HepG2 (cell line): ENCODE results near the gene DHX8. TPM values are rescaled to one million over a fixed set of nuclear protein-coding genes. Genes with fewer than 3 reads are reported as not detected.

Experiments used
- ATF1 ChIP-seq: IDR thresholded peaks from 2 replicates; pipeline ENCODE4 v1.6.1; 2016; ENCODE audit warnings: mild to moderate bottlenecking, control low read depth
- ATF7-NPFF ChIP-seq: sonication (generic); formaldehyde crosslinking; IDR thresholded peaks from 2 replicates; pipeline ENCODE4 v1.8.1; 2023; ENCODE audit warnings: mild to moderate bottlenecking, low read depth, missing genetic modification reagents, moderate library complexity
- BORCS8-MEF2B ChIP-seq: sonication (generic); formaldehyde crosslinking; IDR thresholded peaks from 2 replicates; pipeline ENCODE4 v1.8.0; 2022; ENCODE audit warnings: mild to moderate bottlenecking, missing genetic modification reagents
- KDM6A ChIP-seq: IDR thresholded peaks from 2 replicates; pipeline ENCODE4 v1.6.1; 2016; ENCODE audit warnings: low read depth
- KLF11 ChIP-seq: IDR thresholded peaks from 2 replicates; pipeline ENCODE4 v1.6.1; 2016; ENCODE audit warnings: missing compliant biosample characterization
- RAD21 ChIP-seq: fragments of 450-650 bp; formaldehyde crosslinking; IDR thresholded peaks from 2 replicates; pipeline ENCODE4 v1.5.0; 2020; ENCODE audit warnings: mild to moderate bottlenecking
- RFXAP ChIP-seq: sonication (generic); formaldehyde crosslinking; IDR thresholded peaks from 2 replicates; pipeline ENCODE4 v1.4.0; 2020; ENCODE audit warnings: missing genetic modification reagents, borderline replicate concordance
- YY1 ChIP-seq: IDR thresholded peaks from 2 replicates; pipeline ENCODE4 v1.6.1; 2011; ENCODE audit warnings: low read length, low read depth, moderate library complexity, mild to moderate bottlenecking; ENCODE audit not compliant: insufficient read depth, insufficient replicate concordance
- ZFX ChIP-seq: sonication (generic); formaldehyde crosslinking; IDR thresholded peaks from 2 replicates; pipeline ENCODE4 v1.4.0; 2020; ENCODE audit warnings: mild to moderate bottlenecking, low read depth, missing genetic modification reagents, moderate library complexity
- ZKSCAN8 ChIP-seq: IDR thresholded peaks from 2 replicates; pipeline ENCODE4 v1.6.1; 2016; ENCODE audit warnings: borderline replicate concordance, missing genetic modification reagents, missing compliant biosample characterization
- ZNF430 ChIP-seq: sonication (generic); formaldehyde crosslinking; IDR thresholded peaks from 2 replicates; pipeline ENCODE4 v1.9.0; 2021; ENCODE audit warnings: mild to moderate bottlenecking, missing genetic modification reagents
- ZNF556 ChIP-seq: sonication (generic); formaldehyde crosslinking; IDR thresholded peaks from 2 replicates; pipeline ENCODE4 v1.4.0; 2020; ENCODE audit warnings: mild to moderate bottlenecking, missing genetic modification reagents, borderline replicate concordance
- ZNF644 ChIP-seq: IDR thresholded peaks from 2 replicates; pipeline ENCODE4 v1.6.1; 2016; ENCODE audit warnings: low read depth
- ZNF703 ChIP-seq: sonication (generic); formaldehyde crosslinking; IDR thresholded peaks from 2 replicates; pipeline ENCODE4 v1.5.1; 2020; ENCODE audit warnings: missing genetic modification reagents, mild to moderate bottlenecking, moderate library complexity, borderline replicate concordance
- polyA plus RNA-seq, 8 experiments: library from polyadenylated mRNA; depleted of rRNA in 3 of 8; stranded (reverse) in 7 of 8; unstranded in 1 of 8; fragments of >200 nt; fragmentation: Illumina TruSeq in 4 of 8; extraction: Trizol in 4 of 8; gene quantifications; 2 replicates each; pipeline versions ENCODE4 v1.2.1 to v1.2.3, GENCODE V29; 2011 to 2016; ENCODE audit warnings: low read depth in 4 of 8, missing spikeins in 1 of 8, mixed read lengths in 1 of 8; ENCODE audit not compliant: insufficient read depth in 1 of 8
- total RNA-seq, 5 experiments: library from RNA; depleted of rRNA; stranded (reverse); fragments of >200 nt; fragmentation: Illumina TruSeq; extraction: Trizol; gene quantifications; 2 replicates each; pipeline ENCODE4 v1.2.3, GENCODE V29; 2016; ENCODE audit warnings: low read depth in 1 of 5
- TF ChIP-seq, protein P1 (sequence below): sonication (generic); formaldehyde crosslinking; IDR thresholded peaks from 2 replicates; pipeline ENCODE4 v1.4.0; 2020; ENCODE audit warnings: missing genetic modification reagents, borderline replicate concordance
- TF ChIP-seq, protein P2 (sequence below): sonication (generic); formaldehyde crosslinking; IDR thresholded peaks from 2 replicates; pipeline ENCODE4 v1.5.0; 2020; ENCODE audit warnings: missing genetic modification reagents
- TF ChIP-seq, protein P3 (sequence below): sonication (generic); formaldehyde crosslinking; IDR thresholded peaks from 2 replicates; pipeline ENCODE4 v1.5.0; 2020; ENCODE audit warnings: mild to moderate bottlenecking, missing genetic modification reagents
- TF ChIP-seq, protein P4 (sequence below): sonication (generic); formaldehyde crosslinking; IDR thresholded peaks from 2 replicates; pipeline ENCODE4 v1.4.0; 2020; ENCODE audit warnings: missing genetic modification reagents, borderline replicate concordance
- TF ChIP-seq, protein P5 (sequence below): IDR thresholded peaks from 2 replicates; pipeline ENCODE4 v1.6.1; 2016; ENCODE audit warnings: control low read depth

The DHX8 gene
- total and polyA plus RNA-seq, 2 of the 13 experiments (the other 11 are each of a cell fraction or from before 2014, with no cell fraction given): 24.8 to 48.9 TPM

DNA sequence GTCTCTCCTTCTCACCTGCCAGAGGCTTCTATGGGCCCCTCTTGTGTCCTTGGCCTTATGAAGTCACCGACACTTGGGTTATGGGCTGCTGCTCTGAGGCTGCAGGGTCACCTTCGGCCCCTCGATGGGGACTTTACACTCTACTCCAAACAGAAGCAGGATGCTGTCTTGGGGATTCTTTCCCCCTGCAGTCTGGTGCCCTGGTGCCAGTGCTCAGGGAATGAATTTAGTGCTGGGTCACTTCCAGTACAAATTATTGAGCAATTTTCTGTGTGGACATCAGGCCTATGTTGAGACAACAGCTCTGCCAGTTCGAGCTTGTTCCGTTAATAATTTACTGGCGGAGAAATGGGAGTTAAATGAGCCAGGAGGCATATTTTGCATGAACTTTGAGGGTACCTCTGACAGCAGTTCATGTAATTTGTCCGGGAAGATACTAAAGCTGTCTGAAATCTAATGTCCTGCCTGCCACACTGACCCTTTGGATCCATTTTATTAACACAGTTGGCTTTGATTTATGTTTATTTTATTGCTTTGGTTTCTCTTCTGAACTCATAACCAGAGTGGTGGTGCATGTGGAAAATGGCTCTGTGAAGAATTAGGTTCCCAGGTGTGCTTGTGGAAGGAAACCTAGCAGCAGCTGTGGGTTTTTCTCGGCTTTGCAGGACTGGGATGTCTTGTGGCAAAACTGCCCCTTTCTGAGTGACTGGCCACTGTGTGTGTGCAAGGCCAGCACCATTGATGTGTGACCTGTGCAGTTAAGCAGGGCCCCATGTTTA lies 34.1 kb upstream of the DHX8 start (continued):
- TF ChIP-seq ZKSCAN8 (CRISPR knock-in tag) (peak; percentile 84), ZNF556 (CRISPR knock-in tag) (no peak), KLF11 (no peak), BORCS8-MEF2B (CRISPR knock-in tag) (no peak; the same call in 1 of the 2 replicates), RAD21 (no peak), ZNF644 (CRISPR knock-in tag) (no peak; the same call in 1 of the 2 replicates), ZFX (CRISPR knock-in tag) (peak; percentile 63; the same call in 1 of the 2 replicates), YY1 (no peak), ATF1 (CRISPR knock-in tag) (peak; percentile 69; the same call in 1 of the 2 replicates), RFXAP (peak; percentile 76; the same call in 1 of the 2 replicates), ATF7-NPFF (CRISPR knock-in tag) (no peak; the same call in 1 of the 2 replicates), ZNF430 (no peak), KDM6A (CRISPR knock-in tag) (peak; percentile 85), ZNF703 (CRISPR knock-in tag) (peak; percentile 75; the same call in 1 of the 2 replicates)
- TF ChIP-seq, protein P1, sequence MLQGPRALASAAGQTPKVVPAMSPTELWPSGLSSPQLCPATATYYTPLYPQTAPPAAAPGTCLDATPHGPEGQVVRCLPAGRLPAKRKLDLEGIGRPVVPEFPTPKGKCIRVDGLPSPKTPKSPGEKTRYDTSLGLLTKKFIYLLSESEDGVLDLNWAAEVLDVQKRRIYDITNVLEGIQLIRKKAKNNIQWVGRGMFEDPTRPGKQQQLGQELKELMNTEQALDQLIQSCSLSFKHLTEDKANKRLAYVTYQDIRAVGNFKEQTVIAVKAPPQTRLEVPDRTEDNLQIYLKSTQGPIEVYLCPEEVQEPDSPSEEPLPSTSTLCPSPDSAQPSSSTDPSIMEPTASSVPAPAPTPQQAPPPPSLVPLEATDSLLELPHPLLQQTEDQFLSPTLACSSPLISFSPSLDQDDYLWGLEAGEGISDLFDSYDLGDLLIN (CRISPR knock-in tag): no peak
- TF ChIP-seq, protein P2, sequence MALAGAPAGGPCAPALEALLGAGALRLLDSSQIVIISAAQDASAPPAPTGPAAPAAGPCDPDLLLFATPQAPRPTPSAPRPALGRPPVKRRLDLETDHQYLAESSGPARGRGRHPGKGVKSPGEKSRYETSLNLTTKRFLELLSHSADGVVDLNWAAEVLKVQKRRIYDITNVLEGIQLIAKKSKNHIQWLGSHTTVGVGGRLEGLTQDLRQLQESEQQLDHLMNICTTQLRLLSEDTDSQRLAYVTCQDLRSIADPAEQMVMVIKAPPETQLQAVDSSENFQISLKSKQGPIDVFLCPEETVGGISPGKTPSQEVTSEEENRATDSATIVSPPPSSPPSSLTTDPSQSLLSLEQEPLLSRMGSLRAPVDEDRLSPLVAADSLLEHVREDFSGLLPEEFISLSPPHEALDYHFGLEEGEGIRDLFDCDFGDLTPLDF: peak; percentile 25; the same call in 1 of the 2 replicates
- TF ChIP-seq, protein P3, sequence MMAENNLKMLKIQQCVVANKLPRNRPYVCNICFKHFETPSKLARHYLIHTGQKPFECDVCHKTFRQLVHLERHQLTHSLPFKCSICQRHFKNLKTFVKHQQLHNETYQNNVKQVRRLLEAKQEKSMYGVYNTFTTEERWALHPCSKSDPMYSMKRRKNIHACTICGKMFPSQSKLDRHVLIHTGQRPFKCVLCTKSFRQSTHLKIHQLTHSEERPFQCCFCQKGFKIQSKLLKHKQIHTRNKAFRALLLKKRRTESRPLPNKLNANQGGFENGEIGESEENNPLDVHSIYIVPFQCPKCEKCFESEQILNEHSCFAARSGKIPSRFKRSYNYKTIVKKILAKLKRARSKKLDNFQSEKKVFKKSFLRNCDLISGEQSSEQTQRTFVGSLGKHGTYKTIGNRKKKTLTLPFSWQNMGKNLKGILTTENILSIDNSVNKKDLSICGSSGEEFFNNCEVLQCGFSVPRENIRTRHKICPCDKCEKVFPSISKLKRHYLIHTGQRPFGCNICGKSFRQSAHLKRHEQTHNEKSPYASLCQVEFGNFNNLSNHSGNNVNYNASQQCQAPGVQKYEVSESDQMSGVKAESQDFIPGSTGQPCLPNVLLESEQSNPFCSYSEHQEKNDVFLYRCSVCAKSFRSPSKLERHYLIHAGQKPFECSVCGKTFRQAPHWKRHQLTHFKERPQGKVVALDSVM (CRISPR knock-in tag): no peak
- TF ChIP-seq, protein P4, sequence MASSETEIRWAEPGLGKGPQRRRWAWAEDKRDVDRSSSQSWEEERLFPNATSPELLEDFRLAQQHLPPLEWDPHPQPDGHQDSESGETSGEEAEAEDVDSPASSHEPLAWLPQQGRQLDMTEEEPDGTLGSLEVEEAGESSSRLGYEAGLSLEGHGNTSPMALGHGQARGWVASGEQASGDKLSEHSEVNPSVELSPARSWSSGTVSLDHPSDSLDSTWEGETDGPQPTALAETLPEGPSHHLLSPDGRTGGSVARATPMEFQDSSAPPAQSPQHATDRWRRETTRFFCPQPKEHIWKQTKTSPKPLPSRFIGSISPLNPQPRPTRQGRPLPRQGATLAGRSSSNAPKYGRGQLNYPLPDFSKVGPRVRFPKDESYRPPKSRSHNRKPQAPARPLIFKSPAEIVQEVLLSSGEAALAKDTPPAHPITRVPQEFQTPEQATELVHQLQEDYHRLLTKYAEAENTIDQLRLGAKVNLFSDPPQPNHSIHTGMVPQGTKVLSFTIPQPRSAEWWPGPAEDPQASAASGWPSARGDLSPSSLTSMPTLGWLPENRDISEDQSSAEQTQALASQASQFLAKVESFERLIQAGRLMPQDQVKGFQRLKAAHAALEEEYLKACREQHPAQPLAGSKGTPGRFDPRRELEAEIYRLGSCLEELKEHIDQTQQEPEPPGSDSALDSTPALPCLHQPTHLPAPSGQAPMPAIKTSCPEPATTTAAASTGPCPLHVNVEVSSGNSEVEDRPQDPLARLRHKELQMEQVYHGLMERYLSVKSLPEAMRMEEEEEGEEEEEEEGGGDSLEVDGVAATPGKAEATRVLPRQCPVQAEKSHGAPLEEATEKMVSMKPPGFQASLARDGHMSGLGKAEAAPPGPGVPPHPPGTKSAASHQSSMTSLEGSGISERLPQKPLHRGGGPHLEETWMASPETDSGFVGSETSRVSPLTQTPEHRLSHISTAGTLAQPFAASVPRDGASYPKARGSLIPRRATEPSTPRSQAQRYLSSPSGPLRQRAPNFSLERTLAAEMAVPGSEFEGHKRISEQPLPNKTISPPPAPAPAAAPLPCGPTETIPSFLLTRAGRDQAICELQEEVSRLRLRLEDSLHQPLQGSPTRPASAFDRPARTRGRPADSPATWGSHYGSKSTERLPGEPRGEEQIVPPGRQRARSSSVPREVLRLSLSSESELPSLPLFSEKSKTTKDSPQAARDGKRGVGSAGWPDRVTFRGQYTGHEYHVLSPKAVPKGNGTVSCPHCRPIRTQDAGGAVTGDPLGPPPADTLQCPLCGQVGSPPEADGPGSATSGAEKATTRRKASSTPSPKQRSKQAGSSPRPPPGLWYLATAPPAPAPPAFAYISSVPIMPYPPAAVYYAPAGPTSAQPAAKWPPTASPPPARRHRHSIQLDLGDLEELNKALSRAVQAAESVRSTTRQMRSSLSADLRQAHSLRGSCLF (CRISPR knock-in tag): no peak
- TF ChIP-seq, protein P5, sequence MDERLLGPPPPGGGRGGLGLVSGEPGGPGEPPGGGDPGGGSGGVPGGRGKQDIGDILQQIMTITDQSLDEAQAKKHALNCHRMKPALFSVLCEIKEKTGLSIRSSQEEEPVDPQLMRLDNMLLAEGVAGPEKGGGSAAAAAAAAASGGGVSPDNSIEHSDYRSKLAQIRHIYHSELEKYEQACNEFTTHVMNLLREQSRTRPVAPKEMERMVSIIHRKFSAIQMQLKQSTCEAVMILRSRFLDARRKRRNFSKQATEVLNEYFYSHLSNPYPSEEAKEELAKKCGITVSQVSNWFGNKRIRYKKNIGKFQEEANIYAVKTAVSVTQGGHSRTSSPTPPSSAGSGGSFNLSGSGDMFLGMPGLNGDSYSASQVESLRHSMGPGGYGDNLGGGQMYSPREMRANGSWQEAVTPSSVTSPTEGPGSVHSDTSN (CRISPR knock-in tag): no peak
